Ovary (tissue), 9 donors: Measurements from ENCODE around the gene C1QTNF12. TPM values are rescaled to one million over a fixed set of nuclear protein-coding genes. Genes with fewer than 3 reads are reported as not detected.

Source experiments
- DNase-seq, 5 donors: peaks; one replicate each; pipeline ENCODE4 v3.0.0-alpha.2; 2019 to 2020
- H3K27ac ChIP-seq, 2 donors: fragments of 200-600 bp; one replicate each; pipeline versions ENCODE4 v1.5.1 to v1.8.0; 2019 to 2022
- H3K27me3 ChIP-seq: fragments of 200-600 bp; one replicate; pipeline ENCODE4 v1.8.0; 2022
- H3K36me3 ChIP-seq: fragments of 200-600 bp; sonication (generic); one replicate; pipeline ENCODE4 v1.5.1; 2019
- H3K4me1 ChIP-seq: one replicate; pipeline ENCODE4 v1.8.1; 2013; ENCODE audit warnings: mild to moderate bottlenecking, moderate library complexity; ENCODE audit not compliant: insufficient read depth
- H3K4me3 ChIP-seq: fragments of 200-600 bp; sonication (generic); one replicate; pipeline ENCODE4 v1.5.1; 2017
- H3K9me3 ChIP-seq, 2 donors: fragments of 200-600 bp in 1 of 2; sonication (generic) in 1 of 2; one replicate each; pipeline versions ENCODE4 v1.5.1 to v1.8.1; 2013 to 2019; ENCODE audit warnings: mild to moderate bottlenecking in 1 of 2, moderate library complexity in 1 of 2
- EP300 ChIP-seq: sonication (generic); formaldehyde crosslinking; IDR thresholded peaks from one replicate; pipeline ENCODE4 v1.6.1; 2017; ENCODE audit warnings: antibody characterized with exemption
- POLR2A ChIP-seq: fragments of 450-650 bp; IDR thresholded peaks from one replicate; pipeline ENCODE4 v1.6.1; 2017; ENCODE audit warnings: antibody characterized with exemption, mild to moderate bottlenecking, moderate library complexity
- WGBS, 3 donors: extraction: QIAGEN DNeasy Blood & Tissue Kit in 1 of 3; methylation state at CpG; one replicate each; pipeline versions ENCODE4 v1.1.5 to v1.1.7; 2013 to 2017; 5-methylcytosine and 5-hydroxymethylcytosine counted together
- intact Hi-C, 4 donors: fragments of 100-400 bp; cut with DNase I; formaldehyde crosslinking; loops; one replicate each; pipeline versions ENCODE4 v1.11.0 to v1.15.1; 2022 to 2023
- polyA plus RNA-seq, 2 donors: library from polyadenylated mRNA; stranded (reverse); fragments of 200-250 nt in 1 of 2; fragments of 350-450 nt in 1 of 2; fragmentation: Illumina TruSeq in 1 of 2; extraction: RNeasy Lipid Tissue Mini Kit (QIAGEN cat#74804) in 1 of 2; gene quantifications; one replicate each; pipeline ENCODE4 v1.2.3, GENCODE V29; 2013 to 2014
- total RNA-seq, 7 donors: library from RNA; depleted of rRNA in 2 of 7; stranded (reverse); fragments of >200 nt in 2 of 7; fragmentation: NEBNext Ultra II Directional in 3 of 7; extraction: Animal tissue kit (Norgen Biotek cat#: 25700) in 3 of 7; gene quantifications; one replicate each; pipeline versions ENCODE4 v1.1.0 to v1.2.4, GENCODE V29; 2016 to 2023
- TF ChIP-seq, protein P1 (sequence below), 3 donors: fragments of 450-650 bp in 2 of 3; fragments of 200-600 bp in 1 of 3; IDR thresholded peaks; one replicate each; pipeline versions ENCODE4 v1.5.1 to v1.8.0; 2016 to 2022; ENCODE audit warnings: antibody characterized with exemption in 3 of 3, mild to moderate bottlenecking in 1 of 3
- donor health status: DM: no; HTN: no; CAD: no; lungs with moderate emphysema.
- donor health status: DM: no; HTN: no; CAD: no.
- donor health status: Bipolar disorder and iron deficiency.
- donor health status: DM: yes; HTN: yes; CAD: no.
- donor health status: DM: no; HTN: no; CAD: no.
- donor health status: DM: yes; HTN: yes; CAD: no.

Gene C1QTNF12
- total and polyA plus RNA-seq, 9 donors = 0.92 to 4.8 (median 1.4) TPM; not detected in 1

DNA sequence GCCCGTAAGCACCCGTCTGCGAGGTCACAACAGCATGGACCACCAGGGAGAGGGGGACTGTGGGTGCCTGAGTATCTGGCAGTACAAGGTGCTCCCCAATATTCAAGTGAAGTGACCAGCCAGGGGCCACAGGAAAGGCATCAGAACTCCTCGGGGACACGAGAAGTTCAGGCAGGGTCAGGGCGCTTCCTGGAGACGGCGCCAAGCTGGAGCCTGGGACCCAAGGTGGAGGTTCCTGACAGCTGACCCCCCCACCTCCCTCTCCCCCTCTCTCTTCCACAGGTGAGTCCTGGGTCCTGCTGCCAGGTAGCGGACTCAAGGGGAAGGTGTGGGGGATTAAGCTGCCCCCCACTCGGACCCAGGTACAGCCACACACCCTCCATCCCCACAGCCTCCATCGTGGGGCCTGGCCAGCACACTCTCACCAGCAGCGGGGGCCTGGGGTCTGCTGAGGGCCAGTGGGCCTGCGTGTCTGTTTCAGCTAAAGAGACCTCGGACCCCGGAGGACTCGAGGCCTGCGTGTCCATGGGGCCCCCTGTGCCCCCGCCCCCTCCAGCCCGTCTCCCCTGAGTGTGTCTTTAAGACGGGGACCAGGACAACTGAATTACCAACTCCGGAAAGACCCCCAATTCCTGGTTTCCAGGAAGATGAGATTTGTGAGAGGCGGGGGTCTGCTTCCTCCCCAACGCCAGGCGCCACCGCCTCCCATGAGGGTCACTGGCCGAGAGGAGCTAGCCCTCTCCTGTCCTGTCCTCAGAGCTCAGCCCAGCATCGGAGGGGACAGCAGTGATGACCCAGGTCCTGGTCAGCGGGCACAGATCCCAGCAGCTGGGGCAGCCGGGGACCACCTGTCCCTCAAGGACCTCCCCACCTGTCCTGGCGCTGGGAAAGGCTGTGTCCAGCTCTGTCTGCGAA, 46.3 kb downstream of the C1QTNF12 start:
- Histone ChIP-seq H3K4me3 (peak overlapping the region; percentile 40), H3K4me1 (no peaks in the 10 kb centered on the region), H3K9me3 (no peaks in the 10 kb centered on the region), H3K27ac (no peak overlapping the region), H3K36me3 (no peaks in the 10 kb centered on the region), H3K27me3 (no peaks in the 10 kb centered on the region)
- intact Hi-C loops = no loop called here
- 72 to 80% (median 79%) methylated on average over 29 to 31 of the region's 31 CpGs for WGBS, 3 donors
- TF ChIP-seq EP300 = no peak
- TF ChIP-seq, protein P1, sequence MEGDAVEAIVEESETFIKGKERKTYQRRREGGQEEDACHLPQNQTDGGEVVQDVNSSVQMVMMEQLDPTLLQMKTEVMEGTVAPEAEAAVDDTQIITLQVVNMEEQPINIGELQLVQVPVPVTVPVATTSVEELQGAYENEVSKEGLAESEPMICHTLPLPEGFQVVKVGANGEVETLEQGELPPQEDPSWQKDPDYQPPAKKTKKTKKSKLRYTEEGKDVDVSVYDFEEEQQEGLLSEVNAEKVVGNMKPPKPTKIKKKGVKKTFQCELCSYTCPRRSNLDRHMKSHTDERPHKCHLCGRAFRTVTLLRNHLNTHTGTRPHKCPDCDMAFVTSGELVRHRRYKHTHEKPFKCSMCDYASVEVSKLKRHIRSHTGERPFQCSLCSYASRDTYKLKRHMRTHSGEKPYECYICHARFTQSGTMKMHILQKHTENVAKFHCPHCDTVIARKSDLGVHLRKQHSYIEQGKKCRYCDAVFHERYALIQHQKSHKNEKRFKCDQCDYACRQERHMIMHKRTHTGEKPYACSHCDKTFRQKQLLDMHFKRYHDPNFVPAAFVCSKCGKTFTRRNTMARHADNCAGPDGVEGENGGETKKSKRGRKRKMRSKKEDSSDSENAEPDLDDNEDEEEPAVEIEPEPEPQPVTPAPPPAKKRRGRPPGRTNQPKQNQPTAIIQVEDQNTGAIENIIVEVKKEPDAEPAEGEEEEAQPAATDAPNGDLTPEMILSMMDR (IDR thresholded peaks at IDR 0.05) = no peak
- TF ChIP-seq POLR2A = no peak
- DNase-seq = peak in 2 of 5 donors; percentile 25 to 30

DNA sequence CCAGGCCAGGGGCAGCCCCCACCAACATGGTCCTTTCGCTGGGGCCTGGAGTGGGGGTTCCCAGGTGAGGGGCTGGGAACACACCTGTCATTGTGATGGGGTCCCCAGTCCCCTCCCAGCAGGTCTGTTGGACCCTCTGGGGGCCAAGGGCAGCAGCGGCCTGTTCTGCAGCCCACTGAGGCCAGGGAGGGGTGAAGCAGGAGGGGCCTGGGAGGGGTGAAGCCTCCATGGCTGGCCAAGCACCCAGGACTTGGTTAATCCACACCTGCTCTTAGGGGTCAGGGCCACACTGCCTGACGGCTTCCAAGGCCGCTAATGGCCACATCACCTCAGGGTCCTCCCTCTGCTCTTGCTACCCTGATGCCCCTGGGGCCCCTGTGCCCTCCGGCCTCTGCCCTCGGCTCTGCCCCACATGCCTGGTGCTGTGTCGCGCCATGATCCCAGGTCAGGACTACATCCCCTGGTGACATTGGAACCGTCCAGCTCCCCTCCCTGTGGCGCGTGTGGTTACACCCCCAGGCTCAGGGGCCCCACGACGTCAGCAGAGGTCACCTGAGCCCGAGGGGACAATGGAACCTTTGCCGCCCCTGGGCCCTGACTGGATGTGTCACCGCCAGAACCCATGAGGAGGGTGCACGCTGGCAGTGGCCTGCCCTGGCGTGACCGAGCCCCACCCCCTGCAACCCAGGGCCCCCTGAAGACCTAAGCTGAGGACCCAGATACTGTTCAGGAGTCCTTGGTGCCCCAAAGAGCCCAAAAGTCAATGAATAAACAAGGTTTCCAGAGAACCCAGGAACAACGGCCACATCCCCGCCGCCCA, 47.2 kb downstream of the C1QTNF12 start:
- DNase-seq = peak in 2 of 5 donors; percentile 11 to 24
- TF ChIP-seq EP300 = no peak
- H3K9me3 ChIP-seq = peaks cover 0 to 7% of the 10 kb centered on the region in 2 donors
- no peaks in the 10 kb centered on the region for H3K27me3 ChIP-seq
- 79 to 89% (median 85%) methylated on average over 20 to 22 of the region's 22 CpGs for WGBS, 3 donors
- H3K36me3 ChIP-seq = no peaks in the 10 kb centered on the region
- H3K27ac ChIP-seq = no peak overlapping the region
- no peaks in the 10 kb centered on the region for H3K4me1 ChIP-seq
- H3K4me3 ChIP-seq = no peak overlapping the region
- intact Hi-C loops = no loop called here

DNA sequence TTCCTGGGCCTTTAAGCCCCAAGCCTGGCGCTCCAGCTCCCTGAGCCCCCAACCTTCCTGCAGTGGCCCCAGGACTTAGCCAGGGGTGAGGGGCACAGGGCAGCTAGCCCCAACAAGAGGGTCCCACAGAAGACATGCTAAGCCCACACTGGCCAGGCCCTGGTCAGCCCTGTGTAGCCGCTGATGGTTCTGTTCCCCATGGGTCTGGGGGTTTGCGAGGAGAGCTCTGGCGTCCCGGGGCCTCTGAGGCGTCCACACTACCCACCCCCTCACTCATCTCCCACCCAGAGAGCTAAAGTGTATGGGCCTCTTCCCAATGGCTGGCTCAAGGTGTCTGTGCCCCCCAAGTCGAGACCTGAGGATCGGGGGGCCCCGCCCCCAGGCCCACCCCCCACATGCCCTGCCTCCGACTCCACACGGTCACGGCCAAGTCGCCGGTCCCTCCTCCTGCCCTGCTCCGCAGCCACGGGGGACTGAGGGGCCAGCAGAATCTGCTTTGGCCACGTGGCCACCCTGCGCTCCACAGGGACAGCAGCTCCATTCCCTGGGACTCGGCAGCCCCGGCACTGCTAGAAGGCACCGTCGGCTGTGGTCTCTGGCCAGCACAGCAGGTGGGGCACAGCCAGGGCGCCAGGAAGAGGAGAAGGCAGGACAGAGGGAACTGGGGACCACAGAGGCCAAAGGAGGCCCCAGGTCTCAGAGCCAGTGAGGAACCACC, 47.9 kb downstream of the C1QTNF12 start:
- no peaks in the 10 kb centered on the region for H3K27me3 ChIP-seq
- peak in 2 of 5 donors; percentile 9 to 24 for DNase-seq
- no peak overlapping the region for H3K4me3 ChIP-seq
- no peak overlapping the region for H3K27ac ChIP-seq
- no peaks in the 10 kb centered on the region for H3K4me1 ChIP-seq
- H3K9me3 ChIP-seq = peaks cover 0 to 8% of the 10 kb centered on the region in 2 donors
- intact Hi-C loops = no loop called here
- 64 to 73% (median 70%) methylated on average over 19 to 23 of the region's 23 CpGs for WGBS, 3 donors
- no peaks in the 10 kb centered on the region for H3K36me3 ChIP-seq
- TF ChIP-seq, protein P1 (IDR thresholded peaks at IDR 0.05) = no peak
- no peak for TF ChIP-seq EP300
- no peak for TF ChIP-seq POLR2A

DNA sequence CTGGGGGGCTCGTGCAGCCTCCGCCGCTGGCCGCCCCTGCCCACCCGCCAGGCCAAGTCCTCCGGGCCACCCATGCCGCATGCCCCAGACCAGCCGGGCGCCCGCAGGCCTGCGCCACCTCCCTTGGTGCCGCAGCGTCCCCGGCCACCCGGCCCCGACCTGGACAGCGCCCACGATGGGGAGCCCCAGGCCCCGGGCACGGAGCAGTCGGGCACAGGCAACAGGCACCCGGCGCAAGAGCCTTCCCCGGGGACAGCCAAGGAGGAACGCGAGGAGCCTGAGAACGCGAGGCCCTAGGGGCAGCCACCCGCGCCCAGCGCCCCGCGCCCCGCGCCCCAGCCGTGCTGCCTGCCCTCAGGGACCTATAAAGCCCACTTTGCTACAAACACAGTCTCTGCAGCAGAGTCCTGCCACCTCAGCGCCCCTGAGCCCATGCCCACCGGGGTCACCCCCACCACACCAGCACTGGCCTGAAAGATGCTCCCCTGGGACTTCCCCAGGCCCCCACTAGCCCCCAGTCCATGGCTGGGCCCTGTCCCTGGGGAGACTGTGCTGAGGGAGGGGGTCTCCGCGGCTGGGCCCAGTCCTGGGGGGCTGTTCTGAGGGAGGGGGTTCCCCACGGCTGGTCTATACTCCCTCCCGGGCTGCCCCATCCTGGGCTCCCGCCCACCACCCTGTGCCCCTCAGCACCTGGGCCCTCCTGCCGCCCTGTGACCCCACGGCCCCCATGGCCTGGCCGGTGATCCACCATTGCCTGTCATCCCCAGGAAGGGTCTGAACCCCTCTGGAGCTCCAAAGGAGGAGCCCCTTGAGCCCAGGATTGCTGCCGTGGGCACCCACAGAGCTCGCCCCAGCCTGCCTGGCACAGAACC, 48.7 kb downstream of the C1QTNF12 start:
- H3K27me3 ChIP-seq = no peaks in the 10 kb centered on the region
- intact Hi-C loops = no loop called here
- no peak overlapping the region for H3K4me3 ChIP-seq
- peak in 2 of 5 donors; percentile 6 to 26 for DNase-seq
- WGBS, 3 donors = 90 to 92% (median 90%) methylated on average over 48 of the region's 48 CpGs
- no peak overlapping the region for H3K27ac ChIP-seq
- peaks cover 0 to 8% of the 10 kb centered on the region in 2 donors for H3K9me3 ChIP-seq
- no peak for TF ChIP-seq EP300
- TF ChIP-seq, protein P1 (IDR thresholded peaks at IDR 0.05) = no peak
- TF ChIP-seq POLR2A = no peak
- H3K4me1 ChIP-seq = no peaks in the 10 kb centered on the region
- H3K36me3 ChIP-seq = no peaks in the 10 kb centered on the region
